KOPT-K1 (cell line): ENCODE results near the gene KCNS1.

Experiments
- H3K27ac ChIP-seq: fragments of 200-600 bp; sonication (generic); 2 replicates; pipeline ENCODE4 v1.5.1; 2016; ENCODE audit warnings: antibody characterized with exemption, mild to moderate bottlenecking, low read depth, low read length; ENCODE audit not compliant: poor library complexity, severe bottlenecking
- H3K36me3 ChIP-seq: fragments of 200-600 bp; sonication (generic); 2 replicates; pipeline ENCODE4 v1.5.1; 2017; ENCODE audit warnings: antibody characterized with exemption, mild to moderate bottlenecking, low read length, moderate library complexity; ENCODE audit not compliant: insufficient read depth
- H3K9me3 ChIP-seq: fragments of 200-600 bp; sonication (generic); 2 replicates; pipeline ENCODE4 v1.5.1; 2017; ENCODE audit warnings: antibody characterized with exemption, low read length, mild to moderate bottlenecking; ENCODE audit not compliant: insufficient read depth, poor library complexity, severe bottlenecking

KCNS1 gene

DNA sequence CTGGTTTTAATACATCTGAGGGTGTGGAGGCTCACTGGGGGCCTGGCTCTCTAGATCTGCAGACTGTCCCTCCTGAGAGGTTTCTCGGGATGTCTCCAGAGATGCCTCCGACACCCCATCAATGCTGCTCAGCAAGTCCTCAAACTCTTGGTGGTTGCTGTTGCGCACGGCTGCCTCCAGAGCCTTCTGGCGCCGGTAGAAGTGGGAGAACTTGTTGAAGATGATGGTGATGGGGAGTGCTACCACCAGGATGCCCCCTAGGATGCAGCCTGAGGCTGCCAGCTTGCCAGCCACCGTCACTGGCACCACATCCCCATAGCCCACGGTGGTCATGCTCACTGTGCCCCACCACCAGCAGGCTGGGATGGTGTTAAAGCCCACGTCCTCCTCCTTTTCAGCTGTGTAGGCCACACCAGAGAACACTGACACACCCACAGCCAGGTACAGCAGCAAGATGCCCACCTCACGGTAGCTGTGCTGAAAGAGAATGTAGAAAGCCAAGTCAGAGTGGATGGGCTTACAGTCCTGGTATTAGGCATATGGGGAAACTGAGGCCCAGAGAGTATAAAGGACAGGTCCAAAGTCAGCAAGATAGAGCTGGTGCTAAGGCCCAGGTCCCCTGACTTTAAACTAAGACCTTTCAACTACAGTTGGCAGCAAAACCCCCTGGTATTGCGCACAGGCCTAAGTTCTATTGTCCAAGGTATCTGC is 5.9 kb downstream of the KCNS1 start:
- no peaks in the 10 kb centered on the region for H3K36me3 ChIP-seq
- H3K27ac ChIP-seq = no peak overlapping the region
- H3K9me3 ChIP-seq = no peaks in the 10 kb centered on the region

DNA sequence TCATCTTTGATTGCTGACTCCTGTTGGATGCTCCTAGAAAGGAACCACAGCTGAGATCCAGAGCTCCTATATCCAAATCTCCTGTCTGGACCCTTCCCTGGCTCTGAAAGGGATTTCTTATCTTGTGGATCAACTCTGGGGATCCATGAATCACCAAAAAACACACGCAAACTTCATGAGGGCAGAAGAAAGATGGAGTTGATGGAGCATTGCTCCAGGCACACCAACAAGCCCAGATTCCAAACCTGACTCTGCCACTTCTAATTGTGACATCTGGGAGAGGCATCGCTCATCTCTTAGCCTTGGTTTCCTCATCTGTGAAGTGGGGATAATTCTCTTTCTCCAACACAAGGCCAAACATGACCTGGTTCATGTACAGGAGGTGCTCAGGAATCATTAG is 6.7 kb downstream of the KCNS1 start:
- no peaks in the 10 kb centered on the region for H3K36me3 ChIP-seq
- H3K9me3 ChIP-seq = no peaks in the 10 kb centered on the region
- H3K27ac ChIP-seq = no peak overlapping the region

DNA sequence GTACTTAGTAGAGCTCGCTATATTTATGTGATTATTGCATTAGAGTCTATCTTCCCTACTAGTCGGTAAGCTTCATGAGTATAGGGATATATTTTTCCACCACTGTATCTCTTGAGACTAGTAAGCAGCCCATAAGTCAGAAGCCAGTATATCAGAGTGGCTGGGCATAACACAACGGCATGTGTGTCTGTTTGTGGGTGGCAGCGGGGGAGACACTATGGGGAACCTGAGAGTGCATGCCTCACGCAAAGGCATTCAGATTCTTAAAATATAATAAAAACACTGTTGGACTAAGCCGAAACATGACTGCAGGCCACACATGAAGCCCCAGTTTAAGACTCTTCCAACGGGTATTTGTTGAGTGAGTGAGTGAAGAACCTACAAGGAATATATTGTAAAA is 8.0 kb downstream of the KCNS1 start:
- Histone ChIP-seq H3K9me3 (no peaks in the 10 kb centered on the region), H3K27ac (no peak overlapping the region), H3K36me3 (no peaks in the 10 kb centered on the region)

DNA sequence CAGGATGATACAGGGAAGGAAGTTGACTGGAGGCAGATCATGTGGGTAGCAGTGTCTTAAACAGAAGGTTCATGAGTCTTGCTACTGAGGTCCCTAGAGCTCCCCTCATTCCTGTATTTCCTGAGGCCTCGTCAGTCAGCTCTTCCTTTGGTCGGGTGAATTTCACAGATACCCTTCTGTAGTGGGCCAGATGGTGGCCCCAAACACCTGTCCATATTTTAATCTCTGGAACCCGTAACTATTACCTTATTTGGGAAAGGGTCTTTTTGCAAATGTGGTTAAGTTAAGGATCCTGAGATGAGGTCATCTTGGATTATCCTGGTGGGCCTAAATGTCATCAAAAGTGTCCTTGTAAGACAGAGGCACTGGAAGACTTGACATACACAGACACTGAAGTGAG is 9.6 kb downstream of the KCNS1 start:
- Histone ChIP-seq H3K36me3 (peaks cover 3% of the 10 kb centered on the region; the same call in 1 of the 2 replicates), H3K9me3 (no peaks in the 10 kb centered on the region), H3K27ac (no peak overlapping the region)

DNA sequence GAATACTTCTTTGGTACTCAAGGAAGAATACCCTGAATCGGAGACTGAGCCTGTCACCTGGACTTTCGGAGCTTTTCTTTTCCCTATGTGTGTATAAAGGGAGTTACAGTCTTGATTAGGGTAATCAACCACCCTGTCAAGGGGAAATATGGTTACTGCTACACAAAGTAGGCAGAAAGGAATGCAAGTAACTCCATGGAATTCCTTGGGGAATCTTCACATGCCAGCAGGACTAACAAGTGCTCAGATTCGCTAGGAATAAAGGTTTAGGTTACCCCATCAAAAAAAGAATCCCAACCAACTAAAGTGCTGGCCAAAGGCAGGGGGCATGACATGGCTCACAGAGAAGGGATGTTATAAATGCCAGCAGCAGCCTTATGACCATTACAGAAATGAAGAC is 10.4 kb downstream of the KCNS1 start:
- Histone ChIP-seq H3K36me3 (peaks cover 11% of the 10 kb centered on the region; the same call in 1 of the 2 replicates), H3K27ac (no peak overlapping the region), H3K9me3 (no peaks in the 10 kb centered on the region)

DNA sequence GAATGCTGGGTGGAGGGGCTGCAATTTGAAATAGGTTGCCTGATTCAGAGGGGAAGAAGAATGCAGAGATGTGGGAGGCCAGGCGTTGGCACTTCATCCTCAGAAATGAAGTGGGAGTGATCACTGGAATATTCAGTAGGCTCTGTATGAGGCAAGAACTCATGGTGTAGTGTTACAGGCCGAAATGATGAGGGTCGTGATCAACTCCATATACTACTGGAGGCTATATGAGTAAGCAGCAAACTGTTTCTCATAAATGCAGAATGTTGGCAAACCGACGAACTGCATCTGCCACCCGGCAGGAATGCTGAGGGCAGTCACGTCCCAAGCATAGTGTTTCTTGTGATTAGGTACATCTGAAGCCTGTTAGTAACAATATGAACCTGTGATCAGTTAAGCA is 12.7 kb downstream of the KCNS1 start:
- H3K36me3 ChIP-seq = peaks cover 15% of the 10 kb centered on the region
- H3K27ac ChIP-seq = no peak overlapping the region
- no peaks in the 10 kb centered on the region for H3K9me3 ChIP-seq

DNA sequence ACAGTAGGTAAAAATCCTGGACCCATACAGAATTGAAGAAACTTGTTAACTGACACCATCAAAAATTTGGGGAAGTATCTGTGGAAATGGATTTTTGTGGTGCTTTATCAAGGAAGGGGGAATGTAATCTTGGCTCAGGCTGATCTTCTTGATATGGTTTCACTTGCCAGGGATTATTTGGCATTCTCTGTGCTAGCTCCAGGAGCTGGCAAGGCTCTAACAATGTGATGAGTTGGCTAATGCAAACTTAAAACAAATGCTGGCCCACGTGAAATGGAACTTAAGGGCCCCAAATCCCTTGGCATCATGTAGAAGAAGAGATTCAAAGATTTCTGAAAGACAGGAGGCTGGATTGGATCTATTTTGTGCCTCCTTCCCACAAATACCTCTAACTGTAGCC is 13.1 kb downstream of the KCNS1 start:
- Histone ChIP-seq H3K9me3 (peaks cover under 1% of the 10 kb centered on the region), H3K27ac (no peak overlapping the region), H3K36me3 (peaks cover 19% of the 10 kb centered on the region)

DNA sequence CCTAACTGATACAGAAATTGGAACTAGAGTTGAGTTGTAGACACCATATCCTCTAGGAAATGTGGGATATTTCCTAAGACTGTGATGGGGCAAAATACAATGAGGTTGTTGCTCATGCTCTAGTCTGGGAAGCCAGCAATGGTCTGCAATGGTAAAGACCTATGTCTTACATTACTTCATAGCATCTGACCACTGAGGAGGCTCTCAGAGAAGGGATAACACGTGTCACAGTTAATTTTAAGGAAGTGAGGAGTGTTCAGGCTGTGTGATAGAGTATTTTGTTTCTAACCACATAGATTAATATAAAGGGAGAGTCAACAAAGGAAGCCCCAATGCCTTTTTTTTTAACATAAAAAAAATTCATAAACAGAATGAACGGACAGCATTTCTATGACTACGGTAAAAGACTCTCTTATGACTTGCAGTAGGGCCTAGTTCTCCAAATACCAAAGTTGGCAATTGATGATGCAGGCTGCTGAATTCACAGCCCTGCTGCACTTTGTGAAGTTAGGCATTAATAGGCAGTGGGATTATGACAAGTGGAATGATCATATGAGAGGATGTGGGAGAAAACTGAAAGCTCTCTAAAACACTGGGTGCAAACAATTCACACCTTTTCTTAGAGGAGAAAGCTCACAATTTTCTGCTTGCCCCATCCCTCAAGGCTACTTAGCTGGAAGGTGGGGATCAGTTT is 13.7 kb downstream of the KCNS1 start:
- Histone ChIP-seq H3K36me3 (peaks cover 25% of the 10 kb centered on the region), H3K27ac (no peak overlapping the region), H3K9me3 (peaks cover 6% of the 10 kb centered on the region)

DNA sequence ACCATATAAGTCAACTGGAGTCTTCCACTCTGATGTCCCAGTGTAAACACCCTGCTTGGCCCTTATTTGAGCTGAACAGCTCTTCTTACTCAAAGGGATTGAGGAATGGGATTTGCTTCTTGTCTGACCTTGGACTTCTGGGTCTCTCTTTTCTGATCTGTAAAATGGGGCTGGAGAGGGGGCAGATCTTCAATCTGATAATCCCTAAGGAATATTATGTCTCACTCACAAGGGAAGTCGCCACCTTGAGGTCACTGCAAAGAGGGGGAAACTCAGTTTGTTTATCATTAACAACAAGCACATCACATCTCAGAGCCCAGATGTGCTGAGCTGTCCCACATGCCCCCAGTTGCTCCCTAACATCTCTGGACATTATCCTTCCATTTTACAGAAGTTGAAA is 15.1 kb downstream of the KCNS1 start:
- H3K36me3 ChIP-seq = peaks cover 39% of the 10 kb centered on the region
- H3K9me3 ChIP-seq = peaks cover 18% of the 10 kb centered on the region
- H3K27ac ChIP-seq = no peak overlapping the region

DNA sequence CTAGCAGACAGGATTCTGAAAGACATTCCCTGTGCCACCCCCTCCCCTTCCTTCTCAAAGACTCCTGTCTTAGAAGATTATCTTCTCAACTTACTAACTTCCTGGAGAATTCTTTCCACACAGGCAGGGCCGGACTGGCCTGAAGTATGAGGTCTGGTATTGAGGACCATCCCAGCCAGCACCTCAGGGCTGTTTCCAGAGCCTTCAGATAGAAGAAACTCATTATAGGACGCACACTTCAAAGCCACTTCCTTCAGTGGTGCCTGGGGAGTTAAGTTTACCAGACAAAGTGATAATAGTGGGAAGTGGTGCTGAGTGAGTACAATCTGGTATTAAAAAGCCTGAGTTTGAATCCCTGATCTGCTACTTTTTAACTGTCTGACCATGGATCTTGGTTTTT is 15.6 kb downstream of the KCNS1 start:
- Histone ChIP-seq H3K36me3 (peaks cover 45% of the 10 kb centered on the region), H3K9me3 (peaks cover 18% of the 10 kb centered on the region), H3K27ac (no peak overlapping the region)

DNA sequence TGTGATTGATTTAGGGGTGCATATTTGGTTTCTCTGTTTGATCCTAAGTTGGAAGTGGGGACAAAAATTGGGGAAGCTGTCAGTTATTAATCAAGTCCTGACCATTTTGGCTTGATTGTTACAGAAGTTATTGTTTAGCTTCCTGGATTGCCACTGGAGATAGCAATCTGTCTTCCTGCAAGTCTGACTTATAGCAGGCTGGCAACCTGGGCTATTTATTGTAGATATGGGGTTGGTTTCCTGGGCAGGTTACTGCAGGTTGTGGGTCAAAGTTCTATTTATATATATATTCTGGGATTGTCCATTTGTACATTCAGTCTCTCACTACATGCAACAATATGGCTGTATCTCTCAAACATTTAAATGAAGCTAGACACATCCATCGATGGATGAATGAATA is 17.8 kb downstream of the KCNS1 start:
- Histone ChIP-seq H3K27ac (no peak overlapping the region), H3K36me3 (peaks cover 66% of the 10 kb centered on the region), H3K9me3 (peaks cover 18% of the 10 kb centered on the region)

DNA sequence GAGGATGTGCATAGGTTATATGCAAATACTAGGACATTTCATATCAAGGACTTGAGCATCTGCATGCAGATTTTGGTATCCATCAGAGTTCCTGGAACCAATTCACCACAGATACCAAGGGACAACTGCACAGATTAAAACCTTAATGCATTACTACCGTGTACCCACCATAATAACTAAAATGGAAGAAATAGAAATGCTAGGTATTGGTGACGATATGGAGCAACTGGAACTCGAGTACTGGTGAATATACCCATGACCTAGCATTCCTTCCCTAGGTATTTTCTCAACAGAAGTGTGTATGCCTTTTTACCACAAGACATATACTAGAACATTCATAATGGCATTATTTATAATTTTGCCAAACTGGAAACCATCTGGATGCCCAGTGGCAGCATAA is 18.5 kb downstream of the KCNS1 start:
- Histone ChIP-seq H3K27ac (no peak overlapping the region), H3K9me3 (peaks cover 18% of the 10 kb centered on the region), H3K36me3 (peaks cover 73% of the 10 kb centered on the region)

DNA sequence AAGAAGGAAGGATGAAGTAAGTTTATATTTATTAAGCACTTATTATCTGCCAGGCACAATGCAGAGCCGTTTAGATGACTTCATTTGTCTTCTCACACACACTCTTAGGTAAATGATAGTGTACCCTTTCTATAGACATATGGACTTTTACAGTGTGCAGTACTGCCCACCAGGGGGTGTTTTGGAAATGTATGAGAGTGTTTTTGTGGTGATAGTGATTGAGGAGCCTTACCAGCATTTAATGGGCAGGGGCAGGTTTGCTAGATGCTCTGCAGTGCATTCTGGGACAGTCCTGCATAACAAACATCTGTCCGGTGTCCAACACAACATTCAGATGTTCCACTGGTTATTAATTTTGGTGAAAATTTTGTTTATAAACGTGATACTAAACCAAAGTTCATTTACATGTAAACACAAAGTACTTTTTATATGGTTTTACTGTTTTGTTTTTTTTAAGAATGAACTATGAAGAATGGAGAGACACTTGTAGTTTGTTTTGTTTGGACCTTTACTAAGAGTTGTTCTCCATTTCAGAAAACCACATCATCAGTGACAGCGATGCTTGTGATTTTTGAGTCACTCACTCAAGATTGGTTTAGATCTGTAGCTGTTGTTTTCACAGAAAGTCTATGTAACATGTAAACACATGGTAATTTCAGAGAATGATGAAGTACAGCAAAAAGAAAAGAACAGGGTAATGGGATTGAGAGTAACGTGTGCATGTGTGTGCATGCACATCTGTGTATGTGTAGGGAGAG is 19.9 kb downstream of the KCNS1 start:
- Histone ChIP-seq H3K9me3 (peaks cover 18% of the 10 kb centered on the region), H3K36me3 (peaks cover 81% of the 10 kb centered on the region), H3K27ac (no peak overlapping the region)

DNA sequence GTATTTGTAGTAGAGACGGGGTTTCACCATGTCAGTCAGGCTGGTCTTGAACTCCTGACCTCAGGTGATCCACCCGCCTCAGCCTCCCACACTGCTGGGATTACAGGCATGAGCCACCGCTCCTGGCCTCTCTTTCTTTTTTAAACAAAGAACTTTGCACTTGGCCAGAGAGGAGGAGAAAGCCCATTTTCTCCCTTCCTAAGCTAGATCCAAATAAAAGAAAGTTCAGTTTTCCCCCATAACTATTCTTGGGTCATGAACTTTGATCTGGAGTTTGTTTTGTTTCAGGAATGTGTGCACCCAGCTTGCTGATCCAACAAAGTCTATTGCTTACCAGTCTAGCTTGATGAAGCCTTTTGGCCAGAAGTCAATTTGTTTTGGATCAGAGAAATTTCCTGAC is 23.4 kb downstream of the KCNS1 start:
- Histone ChIP-seq H3K27ac (no peak overlapping the region), H3K36me3 (peaks cover 100% of the 10 kb centered on the region), H3K9me3 (peaks cover 14% of the 10 kb centered on the region)

DNA sequence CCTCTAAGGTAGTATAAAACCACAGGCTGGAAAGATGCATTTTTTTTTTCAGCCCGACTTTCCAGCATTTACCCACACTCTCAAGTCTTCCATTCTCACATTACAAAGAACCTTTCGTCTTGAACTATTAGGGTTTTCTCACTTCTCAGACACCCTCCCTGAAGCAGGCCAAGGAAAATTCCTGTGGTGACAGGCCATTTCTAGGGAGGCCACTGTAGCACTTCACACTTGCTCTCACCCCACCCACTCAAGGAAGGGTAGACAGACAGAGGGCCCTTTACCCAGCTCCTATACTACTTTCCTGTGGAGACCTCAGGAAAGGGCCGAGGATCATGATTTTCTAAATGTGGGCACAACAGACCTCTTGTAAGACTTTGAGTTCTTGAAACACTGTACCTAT is 27.7 kb downstream of the KCNS1 start:
- H3K27ac ChIP-seq = no peak overlapping the region
- H3K36me3 ChIP-seq = peaks cover 84% of the 10 kb centered on the region
- H3K9me3 ChIP-seq = no peaks in the 10 kb centered on the region
